Measurements from ENCODE around the gene MOB1B. TPM values are rescaled to one million over a fixed set of nuclear protein-coding genes. Genes with fewer than 3 reads are reported as not detected.

Gene MOB1B
- total RNA-seq, 5 donors from 2014 or later (not counting 1 experiment from before 2014, with no cell fraction given) = 10.7 to 16.0 (median 11.2) TPM

DNA sequence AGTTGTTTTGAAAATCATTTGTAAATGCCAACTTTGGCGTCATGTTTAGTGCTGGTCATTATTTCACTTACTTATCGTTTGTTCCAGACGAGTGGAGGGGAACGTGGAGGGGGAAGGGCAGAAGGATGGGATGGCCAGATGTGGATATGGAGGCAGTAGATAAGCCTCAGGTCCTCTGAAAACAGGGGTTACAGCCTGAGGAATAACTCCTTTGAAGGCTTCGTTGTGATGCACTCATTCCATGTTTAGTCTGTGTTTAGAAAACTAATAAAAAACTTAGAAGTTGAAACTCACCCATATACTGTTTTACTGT lies 1.1 kb downstream of the MOB1B start:
- Histone ChIP-seq H3K27me3 (replicated peaks in 1 of 2; ENCODE audit: control insufficient read depth in 2 of 2, extremely low read depth in 1 of 2, insufficient read depth in 2 of 2, low read length in 1 of 2) (peaks cover 0 to 4% of the 10 kb centered on the region in 2 experiments), H3K27ac (ENCODE audit: low read length) (no peak overlapping the region), H3K9me3 (no peaks in the 10 kb centered on the region), H3K36me3 (ENCODE audit: control insufficient read depth in 2 of 2, extremely low read depth in 1 of 2, insufficient read depth in 1 of 2, low read length in 1 of 2) (peaks cover 0 to 6% of the 10 kb centered on the region in 2 donors), H3K4me1 (ENCODE audit: control insufficient read depth in 1 of 2, extremely low read depth in 1 of 2, insufficient read depth in 2 of 2, low read length in 2 of 2) (peaks cover 2 to 18% of the 10 kb centered on the region in 2 experiments), H3K4me3 (ENCODE audit: control insufficient read depth in 1 of 2, extremely low read depth in 1 of 2, low read length in 1 of 2) (peak overlapping the region; percentile 63 to 94)
- 0% methylated on average over 1 of the region's 5 CpGs for WGBS (ENCODE audit: insufficient coverage)
- ChIA-PET CTCF (no interaction called here), POLR2A (no interaction called here)
- ATAC-seq (replicated peaks in 1 of 4) (no peak), DNase-seq (no peak)
- Mint-ChIP-seq H3K9me3 (no peaks in the 10 kb centered on the region), H3K4me3 (peak overlapping the region; percentile 94 to 99 (median 98)), H3K36me3 (peaks cover 6% of the 10 kb centered on the region), H3K27me3 (no peaks in the 10 kb centered on the region), H3K27ac (peak overlapping the region in 1 of 2 donors; percentile 84), H3K4me1 (peaks cover 37 to 41% (median 38%) of the 10 kb centered on the region in 3 donors)

- H3K36me3 ChIP-seq (ENCODE audit: control insufficient read depth in 2 of 2, extremely low read depth in 1 of 2, insufficient read depth in 1 of 2, low read length in 1 of 2) = peaks cover 0 to 6% of the 10 kb centered on the region in 2 donors
- CTCF ChIA-PET = interaction anchor here in 1 of 2 donors (0.6 to 0.7 kb wide), 3 partner anchors 12 to 1094 kb away, joined by 3 to 6 read pairs (median 4); no protein-coding TSS in a partner anchor
- Mint-ChIP-seq H3K4me1 (peaks cover 33 to 37% (median 34%) of the 10 kb centered on the region in 3 donors), H3K36me3 (peaks cover 15% of the 10 kb centered on the region), H3K27ac (no peak overlapping the region), H3K27me3 (no peaks in the 10 kb centered on the region), H3K4me3 (no peak overlapping the region), H3K9me3 (no peaks in the 10 kb centered on the region)
- H3K27me3 ChIP-seq (replicated peaks in 1 of 2; ENCODE audit: control insufficient read depth in 2 of 2, extremely low read depth in 1 of 2, insufficient read depth in 2 of 2, low read length in 1 of 2) = no peaks in the 10 kb centered on the region
- no peak for DNase-seq
- no peak overlapping the region for H3K4me3 ChIP-seq (ENCODE audit: control insufficient read depth in 1 of 2, extremely low read depth in 1 of 2, low read length in 1 of 2)
- no peak overlapping the region for H3K27ac ChIP-seq (ENCODE audit: low read length)
- H3K4me1 ChIP-seq (ENCODE audit: control insufficient read depth in 1 of 2, extremely low read depth in 1 of 2, insufficient read depth in 2 of 2, low read length in 2 of 2) = peaks cover 0 to 6% of the 10 kb centered on the region in 2 experiments
- WGBS (ENCODE audit: insufficient coverage) = no CpG with 5 or more reads among the region's 3 CpGs
- POLR2A ChIA-PET = no interaction called here
- no peaks in the 10 kb centered on the region for H3K9me3 ChIP-seq
- ATAC-seq (replicated peaks in 1 of 4) = no peak
These were observed 6.9 kb downstream of the MOB1B start for GRCh38 chr4:70908993-70909556.

DNA sequence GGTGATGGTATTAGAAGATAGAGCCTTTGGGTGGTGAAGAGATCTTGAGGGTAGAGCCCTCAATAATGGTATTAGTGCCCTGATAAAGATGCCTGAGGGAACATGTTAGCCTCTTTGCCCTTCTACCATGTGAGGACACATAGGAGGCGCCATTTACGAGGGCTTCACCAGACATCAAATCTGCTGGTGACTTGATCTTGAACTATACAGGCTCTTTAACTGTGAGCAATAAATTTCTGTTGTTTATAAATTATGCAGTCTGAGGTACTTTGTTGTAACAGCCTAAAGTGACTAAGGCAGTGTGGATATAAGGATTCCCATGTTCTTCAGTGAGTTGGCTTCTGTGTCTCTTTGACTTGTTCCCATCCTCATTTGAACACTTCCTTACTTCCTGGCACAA lies 11.8 kb downstream of the MOB1B start:
- H3K4me1 Mint-ChIP-seq = peaks cover 20 to 39% (median 23%) of the 10 kb centered on the region in 3 donors
- H3K4me3 Mint-ChIP-seq = no peak overlapping the region
- Histone ChIP-seq H3K27ac (ENCODE audit: low read length) (no peak overlapping the region), H3K27me3 (replicated peaks in 1 of 2; ENCODE audit: control insufficient read depth in 2 of 2, extremely low read depth in 1 of 2, insufficient read depth in 2 of 2, low read length in 1 of 2) (no peaks in the 10 kb centered on the region), H3K9me3 (no peaks in the 10 kb centered on the region), H3K36me3 (ENCODE audit: control insufficient read depth in 2 of 2, extremely low read depth in 1 of 2, insufficient read depth in 1 of 2, low read length in 1 of 2) (no peaks in the 10 kb centered on the region), H3K4me3 (ENCODE audit: control insufficient read depth in 1 of 2, extremely low read depth in 1 of 2, low read length in 1 of 2) (no peak overlapping the region), H3K4me1 (ENCODE audit: control insufficient read depth in 1 of 2, extremely low read depth in 1 of 2, insufficient read depth in 2 of 2, low read length in 2 of 2) (peaks cover 0 to 2% of the 10 kb centered on the region in 2 experiments)
- ChIA-PET POLR2A (no interaction called here), CTCF (no interaction called here)
- H3K27ac Mint-ChIP-seq = no peak overlapping the region
- H3K27me3 Mint-ChIP-seq = no peaks in the 10 kb centered on the region
- H3K9me3 Mint-ChIP-seq = no peaks in the 10 kb centered on the region
- WGBS (ENCODE audit: insufficient coverage) = no CpG with 5 or more reads among the region's 2 CpGs
- DNase-seq (no peak), ATAC-seq (replicated peaks in 1 of 4) (no peak)
- peaks cover 18% of the 10 kb centered on the region for H3K36me3 Mint-ChIP-seq

- Mint-ChIP-seq H3K36me3 (peaks cover 18% of the 10 kb centered on the region), H3K27me3 (no peaks in the 10 kb centered on the region), H3K9me3 (no peaks in the 10 kb centered on the region), H3K4me3 (no peak overlapping the region), H3K4me1 (peaks cover 19 to 39% (median 22%) of the 10 kb centered on the region in 3 donors), H3K27ac (no peak overlapping the region)
- ChIA-PET POLR2A (interaction anchor here in 1 of 2 donors (0.5 kb wide), 1 partner anchor 223 kb away, joined by 4 read pairs; no protein-coding TSS in a partner anchor), CTCF (no interaction called here)
- no peaks in the 10 kb centered on the region for H3K9me3 ChIP-seq
- H3K4me1 ChIP-seq (ENCODE audit: control insufficient read depth in 1 of 2, extremely low read depth in 1 of 2, insufficient read depth in 2 of 2, low read length in 2 of 2) = no peaks in the 10 kb centered on the region
- no peaks in the 10 kb centered on the region for H3K27me3 ChIP-seq (replicated peaks in 1 of 2; ENCODE audit: control insufficient read depth in 2 of 2, extremely low read depth in 1 of 2, insufficient read depth in 2 of 2, low read length in 1 of 2)
- no CpG with 5 or more reads among the region's 2 CpGs for WGBS (ENCODE audit: insufficient coverage)
- no peak overlapping the region for H3K4me3 ChIP-seq (ENCODE audit: control insufficient read depth in 1 of 2, extremely low read depth in 1 of 2, low read length in 1 of 2)
- ATAC-seq (replicated peaks in 1 of 4) = no peak
- no peak overlapping the region for H3K27ac ChIP-seq (ENCODE audit: low read length)
- no peaks in the 10 kb centered on the region for H3K36me3 ChIP-seq (ENCODE audit: control insufficient read depth in 2 of 2, extremely low read depth in 1 of 2, insufficient read depth in 1 of 2, low read length in 1 of 2)
- DNase-seq = no peak
These were observed 12.5 kb downstream of the MOB1B start for GRCh38 chr4:70914631-70915030.

DNA sequence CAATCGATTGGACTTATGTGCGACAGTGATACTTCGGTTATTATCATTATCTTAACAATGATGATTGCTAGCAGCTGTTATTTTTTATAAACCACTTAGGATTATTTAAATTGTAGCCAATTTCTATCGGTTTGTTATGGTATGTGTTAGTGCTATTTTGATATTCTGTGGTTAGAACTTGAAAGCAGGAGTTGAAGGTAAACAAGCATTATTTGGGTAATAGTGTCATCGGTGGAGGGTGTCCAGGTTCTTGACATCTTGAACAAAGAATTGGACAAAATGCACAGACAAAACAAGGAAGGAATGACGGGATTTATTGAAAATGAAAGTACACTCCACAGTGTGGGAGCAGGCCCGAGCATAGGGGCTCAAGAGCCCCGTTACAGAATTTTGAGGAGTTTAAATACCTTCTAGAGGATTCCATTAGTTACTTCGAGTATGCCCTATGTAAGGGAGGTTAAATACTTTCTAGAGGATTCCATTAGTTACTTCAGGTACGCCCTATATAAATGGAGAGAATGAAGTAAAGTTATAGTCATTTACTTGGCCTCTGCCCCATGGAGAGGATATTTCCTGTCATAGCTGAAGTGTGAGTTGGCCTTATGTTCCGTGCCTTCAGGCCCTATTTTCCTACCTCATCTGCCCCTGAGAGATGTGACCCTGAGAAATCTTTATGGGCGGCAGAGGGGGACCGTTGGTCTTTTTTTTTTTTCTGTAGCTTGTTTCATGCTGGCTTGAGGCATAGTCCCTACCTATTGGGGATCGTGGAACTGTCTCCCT lies 13.1 kb downstream of the MOB1B start:
- ATAC-seq (replicated peaks in 1 of 4) (no peak), DNase-seq (no peak)
- H3K36me3 Mint-ChIP-seq = peaks cover 21% of the 10 kb centered on the region
- H3K27me3 Mint-ChIP-seq = no peaks in the 10 kb centered on the region
- 96% methylated on average over 5 of the region's 14 CpGs for WGBS (ENCODE audit: insufficient coverage)
- no peak overlapping the region for H3K27ac ChIP-seq (ENCODE audit: low read length)
- H3K9me3 Mint-ChIP-seq = peaks cover 0 to 2% (median 0%) of the 10 kb centered on the region in 3 donors
- H3K4me3 Mint-ChIP-seq = no peak overlapping the region
- no peak overlapping the region for H3K4me3 ChIP-seq (ENCODE audit: control insufficient read depth in 1 of 2, extremely low read depth in 1 of 2, low read length in 1 of 2)
- no peaks in the 10 kb centered on the region for H3K36me3 ChIP-seq (ENCODE audit: control insufficient read depth in 2 of 2, extremely low read depth in 1 of 2, insufficient read depth in 1 of 2, low read length in 1 of 2)
- no peaks in the 10 kb centered on the region for H3K9me3 ChIP-seq
- no peaks in the 10 kb centered on the region for H3K27me3 ChIP-seq (replicated peaks in 1 of 2; ENCODE audit: control insufficient read depth in 2 of 2, extremely low read depth in 1 of 2, insufficient read depth in 2 of 2, low read length in 1 of 2)
- peaks cover 19 to 41% (median 22%) of the 10 kb centered on the region in 3 donors for H3K4me1 Mint-ChIP-seq
- ChIA-PET POLR2A (interaction anchor here in 1 of 2 donors (0.5 kb wide), 1 partner anchor 224 kb away, joined by 4 read pairs; no protein-coding TSS in a partner anchor), CTCF (interaction anchor here (0.5 to 0.6 kb wide), 2 partner anchors 42 to 1002 kb away, joined by 6 to 10 read pairs; no protein-coding TSS in a partner anchor)
- no peaks in the 10 kb centered on the region for H3K4me1 ChIP-seq (ENCODE audit: control insufficient read depth in 1 of 2, extremely low read depth in 1 of 2, insufficient read depth in 2 of 2, low read length in 2 of 2)
- no peak overlapping the region for H3K27ac Mint-ChIP-seq

- CTCF ChIA-PET = interaction anchor here (0.5 to 0.6 kb wide), 2 partner anchors 41 to 1002 kb away, joined by 6 to 10 read pairs; no protein-coding TSS in a partner anchor
- POLR2A ChIA-PET = interaction anchor here in 1 of 2 donors (0.7 kb wide), 1 partner anchor 106 kb away, joined by 3 read pairs; no protein-coding TSS in a partner anchor
- 78% methylated on average over 4 of the region's 8 CpGs for WGBS (ENCODE audit: insufficient coverage)
These were observed 13.8 kb downstream of the MOB1B start for GRCh38 chr4:70915874-70916559.

More at GRCh38 chr4:70915874-70916559, 13.8 kb downstream of the MOB1B start:
- Histone ChIP-seq H3K4me1 (ENCODE audit: control insufficient read depth in 1 of 2, extremely low read depth in 1 of 2, insufficient read depth in 2 of 2, low read length in 2 of 2) (no peaks in the 10 kb centered on the region), H3K9me3 (no peaks in the 10 kb centered on the region), H3K36me3 (ENCODE audit: control insufficient read depth in 2 of 2, extremely low read depth in 1 of 2, insufficient read depth in 1 of 2, low read length in 1 of 2) (no peaks in the 10 kb centered on the region), H3K4me3 (ENCODE audit: control insufficient read depth in 1 of 2, extremely low read depth in 1 of 2, low read length in 1 of 2) (no peak overlapping the region), H3K27me3 (replicated peaks in 1 of 2; ENCODE audit: control insufficient read depth in 2 of 2, extremely low read depth in 1 of 2, insufficient read depth in 2 of 2, low read length in 1 of 2) (no peaks in the 10 kb centered on the region), H3K27ac (ENCODE audit: low read length) (no peak overlapping the region)
- H3K27me3 Mint-ChIP-seq = no peaks in the 10 kb centered on the region
- H3K4me3 Mint-ChIP-seq = no peak overlapping the region
- no peak for ATAC-seq (replicated peaks in 1 of 4)
- no peak overlapping the region for H3K27ac Mint-ChIP-seq
- H3K4me1 Mint-ChIP-seq = peaks cover 17 to 46% (median 22%) of the 10 kb centered on the region in 3 donors
- peaks cover 27% of the 10 kb centered on the region for H3K36me3 Mint-ChIP-seq
- DNase-seq = no peak
- H3K9me3 Mint-ChIP-seq = peaks cover 0 to 3% (median 0%) of the 10 kb centered on the region in 3 donors
